GM21723 (cell line): ENCODE measurements around the gene CAMTA1.

ENCODE experiments used
- ATAC-seq: cut with Tn5 transposase; IDR thresholded peaks from one replicate; pipeline ENCODE4 v1.9.1; 2021; ENCODE audit warnings: mild to moderate bottlenecking, moderate library complexity; ENCODE audit not compliant: unreplicated experiment

Gene CAMTA1

GRCh38 chr1:7610106-7610731 lies 825.0 kb downstream of the CAMTA1 start:
- ATAC-seq = no peak

GRCh38 chr1:7610936-7611335 lies 825.7 kb downstream of the CAMTA1 start:
- no peak for ATAC-seq

GRCh38 chr1:7611421-7612010 lies 826.3 kb downstream of the CAMTA1 start:
- no peak for ATAC-seq

- ATAC-seq = no peak
These were observed 828.0 kb downstream of the CAMTA1 start for GRCh38 chr1:7613106-7613850.

- ATAC-seq = no peak
These were observed 828.6 kb downstream of the CAMTA1 start for GRCh38 chr1:7613851-7614205.

- ATAC-seq = no peak
These were observed 829.4 kb downstream of the CAMTA1 start for GRCh38 chr1:7614576-7615074.

- no peak for ATAC-seq
These were observed 829.9 kb downstream of the CAMTA1 start for GRCh38 chr1:7615138-7615537.

GRCh38 chr1:7616076-7616832 lies 831.0 kb downstream of the CAMTA1 start:
- no peak for ATAC-seq

- no peak for ATAC-seq
These were observed 831.7 kb downstream of the CAMTA1 start for GRCh38 chr1:7616953-7617352.

- ATAC-seq = no peak
These were observed 832.6 kb downstream of the CAMTA1 start for GRCh38 chr1:7617826-7618225.

GRCh38 chr1:7620196-7620595 lies 834.9 kb downstream of the CAMTA1 start:
- ATAC-seq = no peak

- no peak for ATAC-seq
These were observed 836.3 kb downstream of the CAMTA1 start for GRCh38 chr1:7621334-7622219.

GRCh38 chr1:7623842-7624241 lies 838.6 kb downstream of the CAMTA1 start:
- ATAC-seq = no peak

- no peak for ATAC-seq
These were observed 839.6 kb downstream of the CAMTA1 start for GRCh38 chr1:7624791-7625355.

- no peak for ATAC-seq
These were observed 840.1 kb downstream of the CAMTA1 start for GRCh38 chr1:7625401-7625800.

- no peak for ATAC-seq
These were observed 843.0 kb downstream of the CAMTA1 start for GRCh38 chr1:7628273-7628672.

GRCh38 chr1:7629011-7629410 lies 843.8 kb downstream of the CAMTA1 start:
- no peak for ATAC-seq

- ATAC-seq = no peak
These were observed 844.4 kb downstream of the CAMTA1 start for GRCh38 chr1:7629465-7630195.

GRCh38 chr1:7630378-7630777 lies 845.1 kb downstream of the CAMTA1 start:
- no peak for ATAC-seq
